ENCODE results near the gene BPTF.

The BPTF gene

GRCh38 chr17:67825627-67826601 is 611 bp downstream of the BPTF start (continued):
- peak; percentile 63 for TF ChIP-seq GLIS1 (tag by site-specific recombination; IDR thresholded peaks at IDR 0.05)
- peak; percentile 65; the same call in 1 of the 2 replicates for TF ChIP-seq ZNF366 (tag by site-specific recombination; conservative IDR thresholded peaks at IDR 0.05)
- peak; percentile 74 for TF ChIP-seq PATZ1 (tag by site-specific recombination; IDR thresholded peaks at IDR 0.05)
- peak; percentile 21; the same call in 1 of the 2 replicates for TF ChIP-seq SP2 (tag by site-specific recombination; IDR thresholded peaks at IDR 0.05)
- peak; percentile 31; the same call in 1 of the 2 replicates for TF ChIP-seq ZNF76 (tag by site-specific recombination; IDR thresholded peaks at IDR 0.05; ENCODE audit: borderline replicate concordance, low read depth)
- TF ChIP-seq ZFP69B (tag by site-specific recombination; IDR thresholded peaks at IDR 0.05), result 0 out of 2 replicates have a peak, but pooled peaks have one; percentile 24
- peak; percentile 73 for TF ChIP-seq SP3 (tag by site-specific recombination; IDR thresholded peaks at IDR 0.05)
- TF ChIP-seq KLF9 (tag by site-specific recombination; IDR thresholded peaks at IDR 0.05; ENCODE audit: low read depth), result peak; percentile 75
- TF ChIP-seq ZNF777 (tag by site-specific recombination; IDR thresholded peaks at IDR 0.05; ENCODE audit: borderline replicate concordance), result peak; percentile 64; the same call in 1 of the 2 replicates
- peak; percentile 30; the same call in 1 of the 2 replicates for TF ChIP-seq WT1 (tag by site-specific recombination; IDR thresholded peaks at IDR 0.05)
- peak; percentile 72 for TF ChIP-seq KLF17 (tag by site-specific recombination; IDR thresholded peaks at IDR 0.05)
- 0 out of 2 replicates have a peak, but pooled peaks have one; percentile 23 for TF ChIP-seq ZNF423 (tag by site-specific recombination; IDR thresholded peaks at IDR 0.05)
- TF ChIP-seq ZNF629 (tag by site-specific recombination; IDR thresholded peaks at IDR 0.05), result 0 out of 2 replicates have a peak, but pooled peaks have one; percentile 11
- TF ChIP-seq ZNF513 (tag by site-specific recombination; IDR thresholded peaks at IDR 0.05), result peak; percentile 95
- peak; percentile 26; the same call in 1 of the 2 replicates for TF ChIP-seq ZNF341 (tag by site-specific recombination; IDR thresholded peaks at IDR 0.05; ENCODE audit: low read depth)
- peak; percentile 77 for TF ChIP-seq ZBTB17 (tag by site-specific recombination; IDR thresholded peaks at IDR 0.05)
- TF ChIP-seq ZFHX2 (tag by site-specific recombination; conservative IDR thresholded peaks at IDR 0.05), result peak; percentile 72
- TF ChIP-seq KLF8 (tag by site-specific recombination; IDR thresholded peaks at IDR 0.05), result peak; percentile 93
- peak; percentile 16; the same call in 1 of the 2 replicates for TF ChIP-seq SP7 (tag by site-specific recombination; IDR thresholded peaks at IDR 0.05)
- TF ChIP-seq ZNF335 (tag by site-specific recombination; conservative IDR thresholded peaks at IDR 0.05), result 0 out of 2 replicates have a peak, but pooled peaks have one; percentile 31
- TF ChIP-seq ZNF600 (tag by site-specific recombination; IDR thresholded peaks at IDR 0.05), result peak; percentile 93
- TF ChIP-seq EGR2 (tag by site-specific recombination; IDR thresholded peaks at IDR 0.05; ENCODE audit: low read depth), result peak; percentile 77
- TF ChIP-seq OSR2 (tag by site-specific recombination; IDR thresholded peaks at IDR 0.05), result peak; percentile 33; the same call in 1 of the 2 replicates
- TF ChIP-seq ZNF2 (tag by site-specific recombination; IDR thresholded peaks at IDR 0.05), result 0 out of 2 replicates have a peak, but pooled peaks have one; percentile 20
- TF ChIP-seq ZBTB26 (tag by site-specific recombination; optimal IDR thresholded peaks at IDR 0.05), result peak; percentile 28
- peak; percentile 85; the same call in 1 of the 2 replicates for TF ChIP-seq ZNF391 (tag by site-specific recombination; IDR thresholded peaks at IDR 0.05; ENCODE audit: borderline replicate concordance, low read depth)
- TF ChIP-seq CTCF (tag by site-specific recombination; IDR thresholded peaks at IDR 0.05), result 0 out of 2 replicates have a peak, but pooled peaks have one; percentile 10
- peak; percentile 70; the same call in 1 of the 2 replicates for TF ChIP-seq YY1 (tag by site-specific recombination; IDR thresholded peaks at IDR 0.05)
